ENCODE results near the gene UBAC2. TPM values are rescaled to one million over a fixed set of nuclear protein-coding genes. Genes with fewer than 3 reads are reported as not detected.

The UBAC2 gene
- total RNA-seq, 1 experiment from 2014 or later, result 41.0 TPM

GRCh38 chr13:99342723-99343315 is 142.2 kb downstream of the UBAC2 start:
- H3K9me3 Mint-ChIP-seq (ENCODE audit: low read depth, unreplicated experiment), result no peaks in the 10 kb centered on the region

GRCh38 chr13:99344610-99345208 is 144.1 kb downstream of the UBAC2 start:
- Mint-ChIP-seq H3K27me3 (ENCODE audit: unreplicated experiment) (no peaks in the 10 kb centered on the region), H3K4me3 (ENCODE audit: low read depth, unreplicated experiment) (no peak overlapping the region), H3K36me3 (ENCODE audit: insufficient read depth, unreplicated experiment) (no peaks in the 10 kb centered on the region), H3K4me1 (ENCODE audit: low read depth, unreplicated experiment) (no peaks in the 10 kb centered on the region), H3K9me3 (ENCODE audit: low read depth, unreplicated experiment) (no peaks in the 10 kb centered on the region), H3K27ac (ENCODE audit: unreplicated experiment) (no peak overlapping the region)
- TF ChIP-seq CTCF (IDR thresholded peaks at IDR 0.05; ENCODE audit: unreplicated experiment), result no peak
- DNase-seq, result no peak
- CTCF ChIA-PET, result no interaction called here
- BruUV-seq (replicated peaks), result no TSS peak
- intact Hi-C loops (cut with micrococcal nuclease; ENCODE audit: unreplicated experiment), result no loop called here

More at GRCh38 chr13:99342723-99343315, 142.2 kb downstream of the UBAC2 start:
- Mint-ChIP-seq H3K27ac (ENCODE audit: unreplicated experiment) (no peak overlapping the region), H3K4me1 (ENCODE audit: low read depth, unreplicated experiment) (no peaks in the 10 kb centered on the region), H3K27me3 (ENCODE audit: unreplicated experiment) (no peaks in the 10 kb centered on the region), H3K4me3 (ENCODE audit: low read depth, unreplicated experiment) (no peak overlapping the region), H3K36me3 (ENCODE audit: insufficient read depth, unreplicated experiment) (peaks cover 7% of the 10 kb centered on the region)
- TF ChIP-seq CTCF (IDR thresholded peaks at IDR 0.05; ENCODE audit: unreplicated experiment), result no peak
- intact Hi-C loops (cut with micrococcal nuclease; ENCODE audit: unreplicated experiment), result no loop called here
- no TSS peak for BruUV-seq (replicated peaks)
- DNase-seq, result no peak
- CTCF ChIA-PET, result no interaction called here

GRCh38 chr13:99345345-99345744 is 144.7 kb downstream of the UBAC2 start:
- no peaks in the 10 kb centered on the region for H3K36me3 Mint-ChIP-seq (ENCODE audit: insufficient read depth, unreplicated experiment)
- intact Hi-C loops (cut with micrococcal nuclease; ENCODE audit: unreplicated experiment), result no loop called here
- no peaks in the 10 kb centered on the region for H3K9me3 Mint-ChIP-seq (ENCODE audit: low read depth, unreplicated experiment)
- H3K27me3 Mint-ChIP-seq (ENCODE audit: unreplicated experiment), result no peaks in the 10 kb centered on the region
- no TSS peak for BruUV-seq (replicated peaks)
- CTCF ChIA-PET, result no interaction called here
- no peaks in the 10 kb centered on the region for H3K4me1 Mint-ChIP-seq (ENCODE audit: low read depth, unreplicated experiment)
- no peak overlapping the region for H3K4me3 Mint-ChIP-seq (ENCODE audit: low read depth, unreplicated experiment)
- no peak for TF ChIP-seq CTCF (IDR thresholded peaks at IDR 0.05; ENCODE audit: unreplicated experiment)
- no peak for DNase-seq
- no peak overlapping the region for H3K27ac Mint-ChIP-seq (ENCODE audit: unreplicated experiment)

GRCh38 chr13:99346335-99347042 is 145.8 kb downstream of the UBAC2 start:
- H3K9me3 Mint-ChIP-seq (ENCODE audit: low read depth, unreplicated experiment), result no peaks in the 10 kb centered on the region
- H3K4me1 Mint-ChIP-seq (ENCODE audit: low read depth, unreplicated experiment), result no peaks in the 10 kb centered on the region
- no peak for DNase-seq
- H3K27ac Mint-ChIP-seq (ENCODE audit: unreplicated experiment), result no peak overlapping the region
- intact Hi-C loops (cut with micrococcal nuclease; ENCODE audit: unreplicated experiment), result no loop called here
- CTCF ChIA-PET, result no interaction called here
- no peaks in the 10 kb centered on the region for H3K27me3 Mint-ChIP-seq (ENCODE audit: unreplicated experiment)
- H3K36me3 Mint-ChIP-seq (ENCODE audit: insufficient read depth, unreplicated experiment), result no peaks in the 10 kb centered on the region
- no peak overlapping the region for H3K4me3 Mint-ChIP-seq (ENCODE audit: low read depth, unreplicated experiment)
- no peak for TF ChIP-seq CTCF (IDR thresholded peaks at IDR 0.05; ENCODE audit: unreplicated experiment)
- BruUV-seq (replicated peaks), result no TSS peak
